ENCODE measurements around the gene UBASH3B.

GRCh38 chr11:122750049-122750448 is 94.5 kb downstream of the UBASH3B start:
- TF ChIP-seq CTCF (IDR thresholded peaks at IDR 0.05) (no peak), ZFX (IDR thresholded peaks at IDR 0.05; ENCODE audit: borderline replicate concordance) (no peak)
